ENCODE results near the gene IL17RC. TPM values are rescaled to one million over a fixed set of nuclear protein-coding genes. Genes with fewer than 3 reads are reported as not detected.

IL17RC gene
- total and polyA plus RNA-seq, 2 of the 4 experiments (the other 2 are of a cell fraction), result 20.8 to 28.3 TPM

GRCh38 chr3:9884555-9885165, 32.2 kb upstream of the IL17RC start:
- Histone ChIP-seq H3K18ac (ENCODE audit: low read depth, low read length) (peak overlapping the region; percentile 7; the same call in 1 of the 2 replicates), H2BK15ac (ENCODE audit: low read depth, low read length) (peak overlapping the region; percentile 76; the same call in 2 of the 3 replicates), H3K56ac (ENCODE audit: extremely low read depth, insufficient read depth, low read length) (no peak overlapping the region; the same call in 1 of the 2 replicates), H4K20me1 (ENCODE audit: insufficient read depth, low read length) (no peaks in the 10 kb centered on the region), H3K4me3 (ENCODE audit: insufficient read depth, low read depth, low read length) (no peak overlapping the region), H3K4me1 (ENCODE audit: control insufficient read depth, insufficient read depth, low read length) (peaks cover 6% of the 10 kb centered on the region), H2AK5ac (ENCODE audit: low read depth, low read length) (no peak overlapping the region; the same call in 1 of the 2 replicates), H3K23ac (ENCODE audit: low read depth, low read length) (no peak overlapping the region; the same call in 1 of the 2 replicates), H3K9me3 (ENCODE audit: control insufficient read depth, insufficient read depth, low read length) (no peaks in the 10 kb centered on the region), H2AFZ (replicated peaks; ENCODE audit: low read length, poor library complexity) (peak overlapping the region; percentile 58), H4K91ac (ENCODE audit: insufficient read depth, low read depth, low read length) (peak overlapping the region; percentile 62; the same call in 1 of the 2 replicates), H3K4ac (ENCODE audit: low read depth, low read length) (peak overlapping the region; percentile 85), H4K8ac (ENCODE audit: low read depth in 2 of 2, low read length in 2 of 2) (peak overlapping the region in 1 of 2 experiments; percentile 81; a peak in 2 of 4 replicates), H3K4me2 (ENCODE audit: low read depth, low read length) (peak overlapping the region; percentile 48; the same call in 1 of the 2 replicates), H2BK20ac (ENCODE audit: low read depth, low read length) (peak overlapping the region; percentile 91), H3K36me3 (ENCODE audit: control insufficient read depth, insufficient read depth, low read length) (no peaks in the 10 kb centered on the region), H3K14ac (replicated peaks; ENCODE audit: low read depth, low read length) (peak overlapping the region; percentile 83), H3K79me1 (ENCODE audit: low read depth in 1 of 2, low read length in 2 of 2) (no peaks in the 10 kb centered on the region), H2BK5ac (ENCODE audit: low read depth, low read length, poor library complexity, severe bottlenecking) (peak overlapping the region; percentile 43), H3K9me1 (ENCODE audit: insufficient read depth, low read length) (no peaks in the 10 kb centered on the region), H3K27ac (ENCODE audit: insufficient read depth, low read length) (no peak overlapping the region), H2BK120ac (ENCODE audit: low read depth, low read length) (peak overlapping the region; percentile 90), H4K5ac (ENCODE audit: low read depth, low read length) (peak overlapping the region; percentile 42; the same call in 1 of the 2 replicates), H2AK9ac (replicated peaks; ENCODE audit: low read depth, low read length, poor library complexity) (no peak overlapping the region), H3K27me3 (ENCODE audit: control insufficient read depth, insufficient read depth, low read length) (no peaks in the 10 kb centered on the region), H3K9ac (ENCODE audit: low read depth, low read length) (no peak overlapping the region)
- ChIA-PET POLR2A (ENCODE audit: unreplicated experiment) (interaction anchor here (1.0 kb wide), 1 partner anchor 9 kb away, joined by 3 read pairs; no protein-coding TSS in a partner anchor), CTCF (interaction anchor here (0.7 to 1.2 kb wide), 2 partner anchors 14 to 61 kb away, joined by 3 to 4 read pairs; no protein-coding TSS in a partner anchor)
- no TSS peak for BruUV-seq (replicated peaks)
- no CpG with 5 or more reads among the region's 11 CpGs for WGBS, 2 experiments (ENCODE audit: extremely low coverage in 2 of 2, insufficient read length in 1 of 2)
- in situ Hi-C loops (cut with MboI; ENCODE audit: low sequenced_read_pairs), result no loop called here
- dilution Hi-C loops (cut with HindIII; ENCODE audit: low sequenced_read_pairs, unreplicated experiment), result no loop called here
- peak; percentile 84 for DNase-seq
- no peak for TF ChIP-seq POLR2A (IDR thresholded peaks at IDR 0.05; ENCODE audit: low read depth, low read length)
- no peak for TF ChIP-seq RAD21 (IDR thresholded peaks at IDR 0.05; ENCODE audit: low read length)
- TF ChIP-seq CEBPB (IDR thresholded peaks at IDR 0.05; ENCODE audit: low read depth, low read length), result peak; percentile 47; the same call in 1 of the 2 replicates
- TF ChIP-seq FOS (IDR thresholded peaks at IDR 0.05; ENCODE audit: low read depth, low read length), result peak; percentile 69
- 0 out of 2 replicates have a peak, but pooled peaks have one; percentile 2 for TF ChIP-seq CTCF (conservative IDR thresholded peaks at IDR 0.05; ENCODE audit: low read depth, low read length)
- TF ChIP-seq NFE2L2 (IDR thresholded peaks at IDR 0.05; ENCODE audit: low read depth, low read length), result 0 out of 2 replicates have a peak, but pooled peaks have one; percentile 29
- TF ChIP-seq MAZ (IDR thresholded peaks at IDR 0.05; ENCODE audit: borderline replicate concordance, low read depth, low read length), result peak; percentile 53; the same call in 1 of the 2 replicates
- ATAC-seq (ENCODE audit: low read depth), result peak; percentile 95
- intact Hi-C loops (cut with micrococcal nuclease), result no loop called here
